ENCODE measurements around the gene IFNGR1. TPM values are rescaled to one million over a fixed set of nuclear protein-coding genes. Genes with fewer than 3 reads are reported as not detected.

Gene IFNGR1
- total RNA-seq: 60.5 and 65.6 TPM in 2 replicates

GRCh38 chr6:137218917-137219663 lies at the start of gene IFNGR1:
Gene IFNGR1 (minus strand): TSS chr6:137219385. CDS start chr6:137219327, 58 bp downstream.
- Mint-ChIP-seq H3K4me3 (peak within 1 kb of the TSS; percentile 99), H3K4me1 (peaks cover 83% of the 10 kb centered on the region), H3K36me3 (ENCODE audit: low read depth) (peaks cover 17% of the 10 kb centered on the region), H3K27ac (peak within 1 kb of the TSS; percentile 98), H3K9me3 (no peaks in the 10 kb centered on the region), H3K27me3 (no peaks in the 10 kb centered on the region)
- DNase-seq: peak; percentile 97
- intact Hi-C loops (cut with micrococcal nuclease): loop anchor here (1.0 to 5.0 kb wide), 12 partner anchors 12 to 1722 kb away; partner anchors contain the start of gene AHI1
- no peak for TF ChIP-seq CTCF (IDR thresholded peaks at IDR 0.05)
- ATAC-seq (ENCODE audit: low read depth): peak; percentile 85
- POLR2A ChIA-PET: interaction anchor here (1.2 to 1.6 kb wide), 5 partner anchors 13 to 117 kb away, joined by 4 to 6 read pairs (median 4); no protein-coding TSS in a partner anchor
- CTCF ChIA-PET: interaction anchor here (0.7 to 1.5 kb wide), 2 partner anchors 86 to 95 kb away, joined by 4 to 7 read pairs; no protein-coding TSS in a partner anchor

- no peaks in the 10 kb centered on the region for H3K36me3 Mint-ChIP-seq (ENCODE audit: low read depth)
- DNase-seq (no peak), ATAC-seq (ENCODE audit: low read depth) (no peak)
- peaks cover 2% of the 10 kb centered on the region for H3K9me3 Mint-ChIP-seq
- ChIA-PET CTCF (interaction anchor here (1.2 to 3.7 kb wide), 3 partner anchors 174 to 192 kb away, joined by 5 to 30 read pairs (median 6); no protein-coding TSS in a partner anchor), POLR2A (no interaction called here)
- intact Hi-C loops (cut with micrococcal nuclease): no loop called here
- H3K4me1 Mint-ChIP-seq: peaks cover 22% of the 10 kb centered on the region
- H3K4me3 Mint-ChIP-seq: no peak overlapping the region
- H3K27me3 Mint-ChIP-seq: no peaks in the 10 kb centered on the region
- no peak for TF ChIP-seq CTCF (IDR thresholded peaks at IDR 0.05)
- H3K27ac Mint-ChIP-seq: no peak overlapping the region
Observed at GRCh38 chr6:137268911-137269310, 49.7 kb upstream of the IFNGR1 start.

- Mint-ChIP-seq H3K36me3 (ENCODE audit: low read depth) (no peaks in the 10 kb centered on the region), H3K4me3 (no peak overlapping the region), H3K4me1 (peaks cover 33% of the 10 kb centered on the region), H3K27ac (no peak overlapping the region), H3K27me3 (no peaks in the 10 kb centered on the region), H3K9me3 (peaks cover 2% of the 10 kb centered on the region)
- no peak for ATAC-seq (ENCODE audit: low read depth)
- no peak for DNase-seq
- CTCF ChIA-PET: no interaction called here
- POLR2A ChIA-PET: no interaction called here
- intact Hi-C loops (cut with micrococcal nuclease): no loop called here
- TF ChIP-seq CTCF (IDR thresholded peaks at IDR 0.05): no peak
Observed at GRCh38 chr6:137266309-137266586, 47.1 kb upstream of the IFNGR1 start.

- no peak for TF ChIP-seq CTCF (IDR thresholded peaks at IDR 0.05)
- ChIA-PET POLR2A (no interaction called here), CTCF (no interaction called here)
- Mint-ChIP-seq H3K36me3 (ENCODE audit: low read depth) (no peaks in the 10 kb centered on the region), H3K9me3 (peaks cover 2% of the 10 kb centered on the region), H3K4me3 (no peak overlapping the region), H3K4me1 (peaks cover 33% of the 10 kb centered on the region), H3K27me3 (no peaks in the 10 kb centered on the region), H3K27ac (no peak overlapping the region)
- intact Hi-C loops (cut with micrococcal nuclease): no loop called here
- ATAC-seq (ENCODE audit: low read depth): no peak
- no peak for DNase-seq
Observed at GRCh38 chr6:137265561-137266308, 46.5 kb upstream of the IFNGR1 start.

Measured in activated B cell treated with CpG ODN at 0.5 μM for 24 hours (primary cell).